ENCODE measurements around the gene UBTF.

The UBTF gene

GRCh38 chr17:44219616-44220212 is at the start of gene UBTF:
UBTF (minus strand) TSS chr17:44219675; CDS start chr17:44218229, 1,446 bp downstream.
- no peak for DNase-seq (ENCODE audit: low read depth)

- no peak for DNase-seq (ENCODE audit: low read depth)
Observed at GRCh38 chr17:44268709-44269534, 49.4 kb upstream of the UBTF start.

- DNase-seq (ENCODE audit: low read depth), result no peak
Observed at GRCh38 chr17:44267818-44268490, 48.5 kb upstream of the UBTF start, which contains the start of gene SLC4A1. SLC4A1 (minus strand) TSS chr17:44268135; CDS start chr17:44262866, 5,269 bp downstream.

GRCh38 chr17:44267165-44267455 is 47.6 kb upstream of the UBTF start:
- no peak for DNase-seq (ENCODE audit: low read depth)

GRCh38 chr17:44266402-44267164 is 47.1 kb upstream of the UBTF start:
- DNase-seq (ENCODE audit: low read depth), result no peak

- DNase-seq (ENCODE audit: low read depth), result no peak
Observed at GRCh38 chr17:44263345-44263902, 43.9 kb upstream of the UBTF start.

- DNase-seq (ENCODE audit: low read depth), result no peak
Observed at GRCh38 chr17:44262654-44263225, 43.3 kb upstream of the UBTF start.

- no peak for DNase-seq (ENCODE audit: low read depth)
Observed at GRCh38 chr17:44260296-44260695, 40.8 kb upstream of the UBTF start.

GRCh38 chr17:44258811-44259351 is 39.4 kb upstream of the UBTF start:
- no peak for DNase-seq (ENCODE audit: low read depth)

GRCh38 chr17:44257815-44258760 is 38.6 kb upstream of the UBTF start:
- DNase-seq (ENCODE audit: low read depth), result no peak

- DNase-seq (ENCODE audit: low read depth), result no peak
Observed at GRCh38 chr17:44256671-44257070, 37.2 kb upstream of the UBTF start.

GRCh38 chr17:44255915-44256314 is 36.4 kb upstream of the UBTF start:
- no peak for DNase-seq (ENCODE audit: low read depth)

- DNase-seq (ENCODE audit: low read depth), result no peak
Observed at GRCh38 chr17:44254361-44255095, 35.1 kb upstream of the UBTF start.

- DNase-seq (ENCODE audit: low read depth), result no peak
Observed at GRCh38 chr17:44253006-44253405, 33.5 kb upstream of the UBTF start.

GRCh38 chr17:44251062-44251461 is 31.6 kb upstream of the UBTF start:
- DNase-seq (ENCODE audit: low read depth), result no peak

- no peak for DNase-seq (ENCODE audit: low read depth)
Observed at GRCh38 chr17:44249501-44250246, 30.2 kb upstream of the UBTF start.

GRCh38 chr17:44247876-44248736 is 28.6 kb upstream of the UBTF start:
- DNase-seq (ENCODE audit: low read depth), result no peak

- DNase-seq (ENCODE audit: low read depth), result no peak
Observed at GRCh38 chr17:44247440-44247841, 28.0 kb upstream of the UBTF start.

Measured in non-pigmented ciliary epithelial cell (primary cell).